Activated T-helper 1 cell treated with anti-CD3 and anti-CD28 coated beads, Interleukin-2, amount 50 U/mL, for 16 hours (primary cell): ENCODE results near the gene LRFN4.

ENCODE experiments used
- DNase-seq, 2 donors: peaks; one replicate each; pipeline ENCODE4 v3.0.0-alpha.2; 2020; ENCODE audit warnings: low read depth in 1 of 2, low spot score in 1 of 2

Gene LRFN4

GRCh38 chr11:66887526-66887925 is 30.7 kb downstream of the LRFN4 start:
- no peak for DNase-seq

- DNase-seq = no peak
Observed at GRCh38 chr11:66888282-66888681, 31.4 kb downstream of the LRFN4 start.

GRCh38 chr11:66889960-66890359 is 33.1 kb downstream of the LRFN4 start:
- no peak for DNase-seq

- DNase-seq = peak in 1 of 2 donors; percentile 19
Observed at GRCh38 chr11:66891851-66892660, 35.2 kb downstream of the LRFN4 start.

- DNase-seq = no peak
Observed at GRCh38 chr11:66892911-66893310, 36.0 kb downstream of the LRFN4 start.

GRCh38 chr11:66894141-66894540 is 37.3 kb downstream of the LRFN4 start:
- no peak for DNase-seq

GRCh38 chr11:66901964-66902390 is 45.1 kb downstream of the LRFN4 start:
- no peak for DNase-seq

- DNase-seq = no peak
Observed at GRCh38 chr11:66902486-66903177, 45.8 kb downstream of the LRFN4 start.

- no peak for DNase-seq
Observed at GRCh38 chr11:66904055-66904454, 47.2 kb downstream of the LRFN4 start.

- DNase-seq = no peak
Observed at GRCh38 chr11:66904561-66904960, 47.7 kb downstream of the LRFN4 start.

- DNase-seq = no peak
Observed at GRCh38 chr11:66904981-66905521, 48.2 kb downstream of the LRFN4 start.

GRCh38 chr11:66905631-66906030 is 48.8 kb downstream of the LRFN4 start:
- DNase-seq = no peak

- DNase-seq = no peak
Observed at GRCh38 chr11:66906061-66906733, 49.3 kb downstream of the LRFN4 start.

GRCh38 chr11:66907751-66908630 is 51.1 kb downstream of the LRFN4 start:
- DNase-seq = no peak

- no peak for DNase-seq
Observed at GRCh38 chr11:66909181-66909580, 52.3 kb downstream of the LRFN4 start.

GRCh38 chr11:66910016-66910415 is 53.2 kb downstream of the LRFN4 start:
- DNase-seq = no peak
